NOMO-1 treated with DMSO at 0.1 percent for 48 hours (cell line): ENCODE results near the gene SDK1.
"Not testable (repeated sequence)": the region's sequence is repeated elsewhere in the genome, so short reads cannot be mapped to it uniquely, and the experiment has no call there.

ENCODE experiments used
- DNase-seq: peaks from one replicate; lab custom pipeline; 2025; ENCODE audit not compliant: unreplicated experiment; lab: John Stamatoyannopoulos, UW

The SDK1 gene

GRCh38 chr7:3949242-3949640 lies 648.2 kb downstream of the SDK1 start:
- DNase-seq, result no peak

GRCh38 chr7:3950249-3950648 lies 649.2 kb downstream of the SDK1 start:
- no peak for DNase-seq

GRCh38 chr7:3951316-3952055 lies 650.4 kb downstream of the SDK1 start:
- DNase-seq, result no peak

GRCh38 chr7:3953133-3953532 lies 652.1 kb downstream of the SDK1 start:
- DNase-seq, result no peak

- no peak for DNase-seq
Observed at GRCh38 chr7:3953946-3954345, 652.9 kb downstream of the SDK1 start.

- DNase-seq, result no peak
Observed at GRCh38 chr7:3955026-3955425, 654.0 kb downstream of the SDK1 start.

GRCh38 chr7:3955751-3956696 lies 655.0 kb downstream of the SDK1 start:
- DNase-seq, result no peak

GRCh38 chr7:3956949-3957348 lies 655.9 kb downstream of the SDK1 start:
- DNase-seq, result no peak

GRCh38 chr7:3957472-3958108 lies 656.5 kb downstream of the SDK1 start:
- no peak for DNase-seq

GRCh38 chr7:3958109-3958483 lies 657.0 kb downstream of the SDK1 start:
- no peak for DNase-seq

GRCh38 chr7:3959364-3959763 lies 658.3 kb downstream of the SDK1 start:
- DNase-seq, result no peak

GRCh38 chr7:3960050-3960763 lies 659.2 kb downstream of the SDK1 start:
- DNase-seq, result no peak

- no peak for DNase-seq
Observed at GRCh38 chr7:3960942-3961341, 659.9 kb downstream of the SDK1 start.

GRCh38 chr7:3961857-3962503 lies 660.9 kb downstream of the SDK1 start:
- DNase-seq, result no peak

- DNase-seq, result not testable (repeated sequence)
Observed at GRCh38 chr7:3963768-3964167, 662.7 kb downstream of the SDK1 start.

- no peak for DNase-seq
Observed at GRCh38 chr7:3964980-3965606, 664.0 kb downstream of the SDK1 start.

- no peak for DNase-seq
Observed at GRCh38 chr7:3965794-3966395, 664.8 kb downstream of the SDK1 start.

GRCh38 chr7:3968234-3968633 lies 667.2 kb downstream of the SDK1 start:
- DNase-seq, result no peak

GRCh38 chr7:3969286-3969685 lies 668.2 kb downstream of the SDK1 start:
- no peak for DNase-seq

- no peak for DNase-seq
Observed at GRCh38 chr7:3971323-3971722, 670.3 kb downstream of the SDK1 start.
